B cell (primary cell): ENCODE measurements around the gene MEGF8. TPM values are rescaled to one million over a fixed set of nuclear protein-coding genes. Genes with fewer than 3 reads are reported as not detected.

ENCODE experiments used
- ATAC-seq: fragments of 200-7000 bp; cut with Tn5 transposase; one replicate; pipeline ENCODE4 v1.10.0; 2021; ENCODE audit warnings: low read depth, mild to moderate bottlenecking, moderate number of reproducible peaks, moderate library complexity
- CTCF ChIA-PET: fragments of 350-600 bp; sonication (Branson Sonifier 250); formaldehyde crosslinking; loops from one replicate; lab custom pipeline; 2021; ENCODE audit warnings: antibody characterized with exemption, inconsistent platforms; lab: Charles Lee
- POLR2A ChIA-PET: fragments of 350-600 bp; sonication (Branson Sonifier 250); formaldehyde crosslinking; loops from one replicate; lab custom pipeline; 2021; ENCODE audit warnings: antibody characterized with exemption; lab: Charles Lee
- DNase-seq: peaks from one replicate; pipeline ENCODE4 v3.0.0; 2013
- H2AFZ ChIP-seq: 2 replicates; pipeline ENCODE4 v1.6.1; 2012; ENCODE audit warnings: mild to moderate bottlenecking, low read depth, low read length; ENCODE audit not compliant: insufficient read depth, poor library complexity, severe bottlenecking
- H3K27ac ChIP-seq, 2 donors: 1 replicate in 1 of 2; 2 replicates in 1 of 2; pipeline ENCODE4 v1.5.1; 2012 to 2013; ENCODE audit warnings: low read length in 2 of 2, mild to moderate bottlenecking in 2 of 2, moderate library complexity in 1 of 2
- H3K27me3 ChIP-seq, 4 experiments: fragments of 200-600 bp in 1 of 4; sonication (generic) in 1 of 4; replicated peaks in 1 of 4; 1 replicate in 2 of 4; 2 replicates in 2 of 4; pipeline versions ENCODE4 v1.6.1 to v1.7.0; 2013 to 2016; ENCODE audit warnings: low read length in 3 of 4, mild to moderate bottlenecking in 2 of 4, mixed read lengths in 1 of 4, moderate library complexity in 1 of 4; ENCODE audit not compliant: insufficient read depth in 4 of 4, control insufficient read depth in 3 of 4; ENCODE audit errors: control extremely low read depth in 1 of 4
- H3K36me3 ChIP-seq, 2 experiments: replicated peaks in 1 of 2; 1 replicate in 1 of 2; 2 replicates in 1 of 2; pipeline versions ENCODE4 v1.6.1 to v1.7.1; 2013; ENCODE audit warnings: low read length in 1 of 2; ENCODE audit not compliant: insufficient read depth in 2 of 2, control insufficient read depth in 1 of 2; ENCODE audit errors: control extremely low read depth in 1 of 2, extremely low read depth in 1 of 2
- H3K4me1 ChIP-seq, 2 donors: fragments of 200-600 bp in 1 of 2; sonication (generic) in 1 of 2; 1 replicate in 1 of 2; 2 replicates in 1 of 2; pipeline versions ENCODE4 v1.5.1 to v1.6.1; 2013 to 2017; ENCODE audit warnings: low read length in 2 of 2; ENCODE audit not compliant: control insufficient read depth in 2 of 2, insufficient read depth in 2 of 2
- H3K4me2 ChIP-seq: replicated peaks from 2 replicates; pipeline ENCODE3; 2012; ENCODE audit warnings: mild to moderate bottlenecking, low read depth, low read length; ENCODE audit not compliant: poor library complexity, severe bottlenecking
- H3K4me3 ChIP-seq, 5 experiments: fragments of 200-600 bp in 1 of 5; sonication (generic) in 1 of 5; 1 replicate in 3 of 5; 2 replicates in 2 of 5; pipeline versions ENCODE4 v1.5.1 to v1.7.0; 2011 to 2016; ENCODE audit warnings: low read length in 4 of 5, mild to moderate bottlenecking in 4 of 5, low read depth in 2 of 5, control low read depth in 1 of 5, moderate library complexity in 1 of 5; ENCODE audit not compliant: insufficient read depth in 1 of 5; ENCODE audit errors: control extremely low read depth in 1 of 5, extremely low read depth in 1 of 5
- H3K79me2 ChIP-seq: fragments of 200-600 bp; sonication (generic); one replicate; pipeline ENCODE4 v1.6.0; 2016; ENCODE audit warnings: low read length; ENCODE audit not compliant: control insufficient read depth, insufficient read depth
- H3K9ac ChIP-seq: fragments of 200-600 bp; sonication (generic); 2 replicates; pipeline ENCODE4 v1.6.1; 2017; ENCODE audit warnings: mild to moderate bottlenecking, low read length, moderate library complexity
- H3K9me3 ChIP-seq, 3 donors: one replicate each; pipeline versions ENCODE4 v1.6.1 to v1.7.1; 2013; ENCODE audit warnings: low read length in 2 of 3; ENCODE audit not compliant: control insufficient read depth in 2 of 3, insufficient read depth in 1 of 3; ENCODE audit errors: control extremely low read depth in 1 of 3
- H4K20me1 ChIP-seq: 2 replicates; pipeline ENCODE4 v1.6.0; 2012; ENCODE audit warnings: mild to moderate bottlenecking, low read length; ENCODE audit not compliant: insufficient read depth, control insufficient read depth, poor library complexity, severe bottlenecking
- H3K27ac Mint-ChIP-seq: one replicate; pipeline ENCODE4 v1.8.0; 2021; ENCODE audit warnings: mixed read lengths
- H3K27me3 Mint-ChIP-seq: one replicate; pipeline ENCODE4 v1.8.0; 2021; ENCODE audit warnings: mixed read lengths
- H3K4me1 Mint-ChIP-seq: one replicate; pipeline ENCODE4 v1.8.0; 2021; ENCODE audit warnings: mixed read lengths
- H3K4me3 Mint-ChIP-seq: one replicate; pipeline ENCODE4 v1.8.0; 2021; ENCODE audit warnings: mixed read lengths
- H3K9me3 Mint-ChIP-seq: one replicate; pipeline ENCODE4 v1.8.0; 2022; ENCODE audit warnings: mixed read lengths; ENCODE audit not compliant: insufficient read depth
- CTCF ChIP-seq: fragments of 200-600 bp; IDR thresholded peaks from one replicate; pipeline ENCODE4 v1.8.0; 2022; ENCODE audit warnings: antibody characterized with exemption, mild to moderate bottlenecking
- EZH2 ChIP-seq: IDR thresholded peaks from 2 replicates; pipeline ENCODE4 v1.6.1; 2012; ENCODE audit warnings: borderline replicate concordance, low read depth, mild to moderate bottlenecking, moderate library complexity, low read length; ENCODE audit not compliant: insufficient read depth, poor library complexity, severe bottlenecking
- WGBS: methylation state at CpG from one replicate; pipeline ENCODE4 v1.1.5; 2013; ENCODE audit warnings: missing lambda C conversion rate; ENCODE audit not compliant: insufficient coverage; 5-methylcytosine and 5-hydroxymethylcytosine counted together
- intact Hi-C: fragments of 100-400 bp; cut with micrococcal nuclease; formaldehyde crosslinking; loops from one replicate; pipeline ENCODE4 v1.10.0; 2022
- polyA plus RNA-seq: library from polyadenylated mRNA; depleted of rRNA; stranded (reverse); fragments of >200 nt; gene quantifications from 2 replicates; pipeline ENCODE4 v1.2.3, GENCODE V29; 2012
- total RNA-seq, 2 donors: library from RNA; stranded (reverse); fragments of 120-200 nt in 1 of 2; gene quantifications; 1 replicate in 1 of 2; 2 replicates in 1 of 2; pipeline versions ENCODE4 v1.2.3 to v1.2.4, GENCODE V29; 2013 to 2022

MEGF8 gene
- total and polyA plus RNA-seq, 2 donors (not counting 1 experiment from before 2014, with no cell fraction given), result 8.2 to 26.5 TPM

GRCh38 chr19:42350417-42350816 is 25.0 kb downstream of the MEGF8 start:
- Histone ChIP-seq H3K9me3 (no peaks in the 10 kb centered on the region), H3K4me3 (no peak overlapping the region), H3K9ac (no peak overlapping the region), H3K27ac (no peak overlapping the region), H3K36me3 (peaks cover 0 to 10% of the 10 kb centered on the region in 2 experiments), H4K20me1 (no peaks in the 10 kb centered on the region), H3K27me3 (no peaks in the 10 kb centered on the region), H3K4me1 (peaks cover 0 to 16% of the 10 kb centered on the region in 2 donors), H2AFZ (no peak overlapping the region), H3K79me2 (no peaks in the 10 kb centered on the region), H3K4me2 (no peak overlapping the region)
- no peak for DNase-seq
- Mint-ChIP-seq H3K4me1 (peaks cover 3% of the 10 kb centered on the region), H3K27me3 (no peaks in the 10 kb centered on the region), H3K9me3 (no peaks in the 10 kb centered on the region), H3K27ac (no peak overlapping the region), H3K4me3 (no peak overlapping the region)
- 100% methylated on average over 1 of the region's 3 CpGs for WGBS
- ATAC-seq, result no peak
- intact Hi-C loops, result no loop called here
- no peak for TF ChIP-seq CTCF
- no peak for TF ChIP-seq EZH2
- CTCF ChIA-PET, result no interaction called here
- POLR2A ChIA-PET, result no interaction called here

- Mint-ChIP-seq H3K27me3 (no peaks in the 10 kb centered on the region), H3K4me1 (peaks cover 3% of the 10 kb centered on the region), H3K9me3 (no peaks in the 10 kb centered on the region), H3K27ac (no peak overlapping the region), H3K4me3 (no peak overlapping the region)
- peaks cover 0 to 16% of the 10 kb centered on the region in 2 donors for H3K4me1 ChIP-seq
- H3K36me3 ChIP-seq, result peaks cover 0 to 7% of the 10 kb centered on the region in 2 experiments
- TF ChIP-seq CTCF (no peak), EZH2 (no peak)
- H3K9me3 ChIP-seq, result no peaks in the 10 kb centered on the region
- H2AFZ ChIP-seq, result no peak overlapping the region
- no peak overlapping the region for H3K27ac ChIP-seq
- no peak for DNase-seq
- ChIA-PET CTCF (no interaction called here), POLR2A (no interaction called here)
- H3K9ac ChIP-seq, result no peak overlapping the region
- H3K79me2 ChIP-seq, result no peaks in the 10 kb centered on the region
- H3K27me3 ChIP-seq, result no peaks in the 10 kb centered on the region
- no peak overlapping the region for H3K4me3 ChIP-seq
- H4K20me1 ChIP-seq, result no peaks in the 10 kb centered on the region
- 88% methylated on average over 16 of the region's 21 CpGs for WGBS
- ATAC-seq, result no peak
- intact Hi-C loops, result no loop called here
- no peak overlapping the region for H3K4me2 ChIP-seq
These were observed 25.8 kb downstream of the MEGF8 start for GRCh38 chr19:42351079-42351735.
